HEK293T (cell line): ENCODE measurements around the gene CASZ1.

Experiments
- CTCF ChIA-PET: fragments of 350-600 bp; formaldehyde crosslinking; extraction: SDS; loops from one replicate; lab custom pipeline; 2021; ENCODE audit warnings: antibody characterized with exemption, inconsistent platforms; lab: Yijun Ruan, JAX
- POLR2A ChIA-PET: fragments of 350-600 bp; formaldehyde crosslinking; extraction: SDS; loops from one replicate; lab custom pipeline; 2020; ENCODE audit warnings: antibody characterized with exemption, inconsistent platforms; lab: Yijun Ruan, JAX
- DNase-seq: peaks from one replicate; pipeline ENCODE4 v3.0.0; 2012; ENCODE audit warnings: mixed read lengths; ENCODE audit errors: extremely low spot score
- ARNT ChIP-seq: fragments of 450-650 bp; IDR thresholded peaks from 2 replicates; pipeline ENCODE4 v1.6.1; 2017; ENCODE audit warnings: mild to moderate bottlenecking
- BHLHE40 ChIP-seq: fragments of 450-650 bp; IDR thresholded peaks from 2 replicates; pipeline ENCODE4 v1.6.1; 2016; ENCODE audit warnings: mild to moderate bottlenecking, moderate library complexity, borderline replicate concordance
- CTBP1 ChIP-seq: fragments of 450-650 bp; IDR thresholded peaks from 2 replicates; pipeline ENCODE4 v1.6.1; 2016; ENCODE audit warnings: borderline replicate concordance
- ELF4 ChIP-seq: fragments of 450-650 bp; IDR thresholded peaks from 2 replicates; pipeline ENCODE4 v1.6.1; 2017; ENCODE audit warnings: antibody characterized with exemption
- FOXA1 ChIP-seq: fragments of 450-650 bp; IDR thresholded peaks from 2 replicates; pipeline ENCODE4 v1.6.1; 2016; ENCODE audit warnings: mild to moderate bottlenecking
- FOXK2 ChIP-seq: fragments of 450-650 bp; IDR thresholded peaks from 2 replicates; pipeline ENCODE4 v1.6.1; 2016; ENCODE audit warnings: mild to moderate bottlenecking
- FOXM1 ChIP-seq: fragments of 450-650 bp; IDR thresholded peaks from 2 replicates; pipeline ENCODE4 v1.6.1; 2017; ENCODE audit warnings: mild to moderate bottlenecking, borderline replicate concordance
- HDGF ChIP-seq: fragments of 450-650 bp; IDR thresholded peaks from 2 replicates; pipeline ENCODE4 v1.6.1; 2017; ENCODE audit warnings: antibody characterized with exemption, borderline replicate concordance
- L3MBTL2 ChIP-seq: fragments of 450-650 bp; conservative IDR thresholded peaks from 2 replicates; pipeline ENCODE4 v1.6.1; 2016; ENCODE audit warnings: mild to moderate bottlenecking
- LEF1 ChIP-seq: fragments of 450-650 bp; IDR thresholded peaks from 2 replicates; pipeline ENCODE4 v1.6.1; 2017; ENCODE audit warnings: mild to moderate bottlenecking, borderline replicate concordance
- NFRKB ChIP-seq: fragments of 450-650 bp; IDR thresholded peaks from 2 replicates; pipeline ENCODE4 v1.6.1; 2016; ENCODE audit warnings: mild to moderate bottlenecking, moderate library complexity
- SP1 ChIP-seq: fragments of 450-650 bp; IDR thresholded peaks from 2 replicates; pipeline ENCODE4 v1.6.1; 2017
- SUZ12 ChIP-seq: fragments of 450-650 bp; IDR thresholded peaks from 2 replicates; pipeline ENCODE4 v1.6.1; 2016; ENCODE audit warnings: mild to moderate bottlenecking
- TARDBP ChIP-seq: fragments of 450-650 bp; IDR thresholded peaks from 2 replicates; pipeline ENCODE4 v1.6.1; 2016
- ZNF384 ChIP-seq: fragments of 450-650 bp; IDR thresholded peaks from 2 replicates; pipeline ENCODE4 v1.6.1; 2016
- TF ChIP-seq, protein P1 (sequence below): fragments of 450-650 bp; IDR thresholded peaks from 2 replicates; pipeline ENCODE4 v1.6.1; 2016

CASZ1 gene

DNA sequence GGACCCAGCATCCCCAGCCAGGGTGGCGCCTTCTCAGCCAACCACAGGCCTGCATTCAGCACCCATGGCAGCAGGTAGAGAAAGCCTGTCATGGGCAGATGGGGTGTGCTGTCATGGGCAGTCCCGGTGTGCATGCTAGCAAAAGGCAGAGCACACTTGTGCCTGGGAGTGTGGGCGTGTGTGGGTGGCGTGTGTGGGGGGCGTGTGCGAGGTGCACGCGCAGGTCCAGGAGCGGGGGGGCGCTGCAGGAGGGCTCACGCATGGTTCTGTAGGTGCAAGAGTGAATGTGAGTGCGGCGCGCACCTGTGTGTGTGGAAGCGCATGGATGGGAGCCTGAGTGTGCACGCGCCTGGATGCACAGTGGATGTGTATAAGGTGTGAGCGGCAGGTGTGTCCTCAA, 137.2 kb downstream of the CASZ1 start:
- POLR2A ChIA-PET, result no interaction called here
- TF ChIP-seq HDGF (no peak), FOXM1 (no peak), ELF4 (no peak), FOXA1 (no peak), SUZ12 (no peak), SP1 (no peak), CTBP1 (no peak), NFRKB (no peak), ZNF384 (no peak), TARDBP (no peak), L3MBTL2 (no peak), FOXK2 (no peak), ARNT (no peak), LEF1 (no peak), BHLHE40 (no peak)
- TF ChIP-seq, protein P1, sequence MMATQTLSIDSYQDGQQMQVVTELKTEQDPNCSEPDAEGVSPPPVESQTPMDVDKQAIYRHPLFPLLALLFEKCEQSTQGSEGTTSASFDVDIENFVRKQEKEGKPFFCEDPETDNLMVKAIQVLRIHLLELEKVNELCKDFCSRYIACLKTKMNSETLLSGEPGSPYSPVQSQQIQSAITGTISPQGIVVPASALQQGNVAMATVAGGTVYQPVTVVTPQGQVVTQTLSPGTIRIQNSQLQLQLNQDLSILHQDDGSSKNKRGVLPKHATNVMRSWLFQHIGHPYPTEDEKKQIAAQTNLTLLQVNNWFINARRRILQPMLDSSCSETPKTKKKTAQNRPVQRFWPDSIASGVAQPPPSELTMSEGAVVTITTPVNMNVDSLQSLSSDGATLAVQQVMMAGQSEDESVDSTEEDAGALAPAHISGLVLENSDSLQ, result no peak
- no peak for DNase-seq
- CTCF ChIA-PET, result no interaction called here

DNA sequence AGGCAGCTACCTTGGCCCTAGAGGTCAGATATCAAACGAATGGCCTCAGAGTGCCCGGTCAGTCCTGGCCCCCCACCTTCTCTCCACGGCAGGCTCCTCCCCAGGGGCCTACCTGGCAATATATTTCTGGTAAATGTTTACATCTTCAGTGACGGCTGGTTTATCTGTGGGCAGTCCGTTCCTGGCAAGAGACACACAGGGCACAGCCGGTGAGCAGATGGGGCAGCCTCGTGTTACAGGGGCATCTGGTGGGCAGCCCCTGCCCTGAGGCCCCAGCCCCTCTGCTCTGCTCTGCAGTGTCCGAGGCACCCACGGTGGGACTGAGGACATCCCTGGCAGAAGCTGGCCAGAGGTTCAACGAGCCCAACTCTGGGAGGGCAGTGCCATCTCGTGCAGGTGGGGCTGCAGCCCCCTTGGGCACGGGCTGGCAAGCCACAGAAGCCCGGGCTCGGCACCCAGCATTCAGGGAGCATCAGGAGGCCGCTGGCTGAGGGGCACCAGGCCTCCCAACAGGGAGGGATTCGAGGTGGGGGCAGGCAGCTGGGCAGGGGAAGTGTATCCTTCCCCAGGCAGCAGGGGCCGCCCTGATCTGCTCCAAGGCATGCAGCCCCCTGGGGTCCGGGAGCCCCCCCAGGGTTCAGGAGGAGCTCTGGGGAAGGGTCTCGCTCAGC, 137.9 kb downstream of the CASZ1 start:
- TF ChIP-seq FOXK2, result no peak
- TF ChIP-seq, protein P1, result no peak
- TF ChIP-seq ARNT, result no peak
- TF ChIP-seq ZNF384, result no peak
- no peak for TF ChIP-seq L3MBTL2
- TF ChIP-seq ELF4, result no peak
- no peak for TF ChIP-seq SUZ12
- TF ChIP-seq LEF1, result no peak
- TF ChIP-seq HDGF, result no peak
- TF ChIP-seq SP1, result no peak
- no peak for TF ChIP-seq TARDBP
- CTCF ChIA-PET, result no interaction called here
- no peak for DNase-seq
- POLR2A ChIA-PET, result no interaction called here

DNA sequence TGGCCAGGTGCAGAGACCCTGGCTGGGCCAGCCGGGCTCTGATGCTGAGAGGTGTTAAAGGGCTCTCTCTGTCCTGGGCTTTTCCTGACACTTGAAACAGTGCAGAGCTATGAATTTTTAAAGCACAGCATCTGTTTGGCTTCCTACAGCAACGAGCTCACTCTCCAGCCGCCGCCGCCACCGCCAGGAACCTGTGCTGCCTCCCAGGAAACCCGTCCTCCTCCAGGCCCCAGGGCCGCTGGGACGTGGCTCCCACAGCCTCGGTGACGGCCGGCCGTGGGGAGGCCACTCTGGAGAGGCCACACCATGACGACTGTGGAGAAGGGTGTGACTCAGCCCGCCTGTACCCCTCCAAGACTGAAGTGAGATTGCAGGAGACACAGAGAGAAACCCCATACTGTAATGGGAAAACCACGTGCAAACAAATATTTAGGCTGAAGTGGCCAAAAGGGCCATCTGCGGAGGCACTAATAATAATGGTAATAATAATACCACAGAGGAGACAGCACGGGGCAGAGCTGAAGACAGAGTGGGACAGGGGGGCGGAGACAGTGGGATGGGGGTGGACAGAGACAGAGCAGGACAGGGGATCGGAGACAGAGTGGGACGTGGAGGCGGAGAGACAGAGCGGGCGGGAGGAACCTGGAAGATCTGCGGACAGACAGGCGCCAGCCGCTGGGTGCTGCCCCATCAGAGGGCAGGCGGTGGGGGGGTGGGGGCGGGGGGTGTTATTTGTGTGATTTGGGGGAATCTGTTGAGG, 139.2 kb downstream of the CASZ1 start:
- no peak for DNase-seq
- POLR2A ChIA-PET, result no interaction called here
- no peak for TF ChIP-seq SP1
- TF ChIP-seq ZNF384, result no peak
- TF ChIP-seq HDGF, result no peak
- TF ChIP-seq L3MBTL2, result no peak
- no peak for TF ChIP-seq TARDBP
- TF ChIP-seq FOXA1, result no peak
- TF ChIP-seq SUZ12, result no peak
- no peak for TF ChIP-seq BHLHE40
- TF ChIP-seq ARNT, result no peak
- TF ChIP-seq, protein P1, result no peak
- no peak for TF ChIP-seq FOXK2
- TF ChIP-seq ELF4, result no peak
- no peak for TF ChIP-seq FOXM1
- no peak for TF ChIP-seq NFRKB
- TF ChIP-seq LEF1, result no peak
- no peak for TF ChIP-seq CTBP1
- CTCF ChIA-PET, result no interaction called here

DNA sequence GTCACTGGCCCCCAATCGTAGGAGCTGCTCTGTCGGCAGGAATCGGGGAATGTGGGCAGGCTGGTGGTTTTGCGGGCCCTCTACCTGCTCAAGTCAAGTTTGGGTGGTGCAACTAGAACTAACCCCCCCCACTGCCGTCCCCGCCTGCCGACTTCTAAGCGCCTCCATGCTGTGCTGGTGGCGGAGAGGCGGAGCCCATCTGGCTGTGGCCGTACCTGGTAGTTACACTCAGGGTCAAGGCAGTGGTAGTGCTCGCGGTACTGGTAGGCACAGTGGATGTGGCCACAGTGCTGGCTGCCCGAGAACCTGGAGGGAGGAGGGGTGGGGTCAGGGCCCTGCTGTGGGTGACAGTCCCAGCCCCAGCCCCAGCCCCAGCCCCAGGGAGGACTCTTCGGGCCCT, 140.0 kb downstream of the CASZ1 start:
- ChIA-PET POLR2A (no interaction called here), CTCF (no interaction called here)
- TF ChIP-seq TARDBP, result no peak
- TF ChIP-seq SUZ12, result no peak
- no peak for TF ChIP-seq FOXK2
- DNase-seq, result no peak

DNA sequence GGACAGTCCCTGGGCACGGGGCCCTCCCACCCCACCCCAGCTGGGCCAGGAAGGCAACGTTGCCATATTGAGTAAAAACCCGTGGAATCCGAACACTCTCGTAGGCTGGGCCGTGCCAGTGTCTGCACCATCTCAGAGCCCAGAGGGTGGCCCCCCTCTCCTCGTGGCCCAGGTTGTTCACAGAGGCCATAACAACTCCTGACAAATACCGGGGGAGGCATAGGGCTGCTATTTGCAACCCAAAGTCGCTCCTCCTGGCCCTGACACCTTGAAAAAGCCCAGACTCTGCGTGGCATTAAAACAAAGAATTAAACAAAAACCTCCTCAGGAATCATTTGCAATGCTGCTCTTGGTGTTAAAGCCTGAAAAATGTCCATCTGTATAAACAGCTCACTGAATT, 141.4 kb downstream of the CASZ1 start:
- no peak for DNase-seq
- ChIA-PET POLR2A (no interaction called here), CTCF (no interaction called here)
- TF ChIP-seq CTBP1, result no peak
- TF ChIP-seq FOXK2, result no peak
- no peak for TF ChIP-seq L3MBTL2
- TF ChIP-seq SP1, result no peak
- TF ChIP-seq, protein P1, result no peak
- no peak for TF ChIP-seq LEF1
- no peak for TF ChIP-seq SUZ12
- TF ChIP-seq BHLHE40, result no peak
- no peak for TF ChIP-seq ARNT
- no peak for TF ChIP-seq NFRKB
- no peak for TF ChIP-seq HDGF
- no peak for TF ChIP-seq ELF4
- no peak for TF ChIP-seq ZNF384
- no peak for TF ChIP-seq FOXM1
- no peak for TF ChIP-seq FOXA1
- TF ChIP-seq TARDBP, result no peak
